GM19328 (cell line): Measurements from ENCODE around the gene PCYT1A.
"Not testable (repeated sequence)": the region's sequence is repeated elsewhere in the genome, so short reads cannot be mapped to it uniquely, and the experiment has no call there.

Source experiments
- ATAC-seq: cut with Tn5 transposase; IDR thresholded peaks from one replicate; pipeline ENCODE4 v1.9.1; 2021; ENCODE audit warnings: mild to moderate bottlenecking, moderate library complexity; ENCODE audit not compliant: unreplicated experiment

PCYT1A gene

GRCh38 chr3:196216089-196216564, 71.4 kb downstream of the PCYT1A start, which contains the start of gene SLC51A:
SLC51A (plus strand) TSS chr3:196216534; CDS start chr3:196216713, 179 bp downstream.
- no peak for ATAC-seq

- no peak for ATAC-seq
Measured at GRCh38 chr3:196215493-196216020, 72.0 kb downstream of the PCYT1A start.

- no peak for ATAC-seq
Measured at GRCh38 chr3:196214783-196215441, 72.6 kb downstream of the PCYT1A start.

- ATAC-seq, result no peak
Measured at GRCh38 chr3:196210673-196211556, 76.6 kb downstream of the PCYT1A start, which contains the start of gene ZDHHC19. ZDHHC19 (minus strand) TSS chr3:196211400; CDS start chr3:196211315, 85 bp downstream.

GRCh38 chr3:196209944-196210672, 77.4 kb downstream of the PCYT1A start:
- not testable (repeated sequence) for ATAC-seq

GRCh38 chr3:196208942-196209695, 78.4 kb downstream of the PCYT1A start:
- ATAC-seq, result no peak

GRCh38 chr3:196207833-196208607, 79.5 kb downstream of the PCYT1A start:
- no peak for ATAC-seq

GRCh38 chr3:196207159-196207832, 80.2 kb downstream of the PCYT1A start:
- no peak for ATAC-seq

GRCh38 chr3:196205442-196206205, 81.9 kb downstream of the PCYT1A start:
- ATAC-seq, result not testable (repeated sequence)

- no peak for ATAC-seq
Measured at GRCh38 chr3:196203846-196204245, 83.7 kb downstream of the PCYT1A start.

GRCh38 chr3:196202516-196202970, 85.0 kb downstream of the PCYT1A start:
- ATAC-seq, result no peak

- ATAC-seq, result no peak
Measured at GRCh38 chr3:196198771-196199753, 88.5 kb downstream of the PCYT1A start.

- no peak for ATAC-seq
Measured at GRCh38 chr3:196198081-196198675, 89.3 kb downstream of the PCYT1A start.

GRCh38 chr3:196197524-196197923, 90.0 kb downstream of the PCYT1A start:
- no peak for ATAC-seq

- no peak for ATAC-seq
Measured at GRCh38 chr3:196195664-196196265, 91.8 kb downstream of the PCYT1A start.

GRCh38 chr3:196194542-196194915, 93.0 kb downstream of the PCYT1A start:
- ATAC-seq, result no peak
